Left lobe of liver (tissue), 2 donors: ENCODE measurements around the gene LIN7B. TPM values are rescaled to one million over a fixed set of nuclear protein-coding genes. Genes with fewer than 3 reads are reported as not detected.
"Not testable (repeated sequence)": the region's sequence is repeated elsewhere in the genome, so short reads cannot be mapped to it uniquely, and the experiment has no call there.

ENCODE experiments used
- ATAC-seq: fragments of 200-7000 bp; cut with Tn5 transposase; one replicate; pipeline ENCODE4 v1.9.1; 2020; ENCODE audit warnings: mild to moderate bottlenecking, moderate library complexity
- DNase-seq: peaks from one replicate; pipeline ENCODE4 v3.0.0-alpha.2; 2020; ENCODE audit warnings: low spot score
- total RNA-seq: library from RNA; stranded (reverse); gene quantifications from one replicate; pipeline ENCODE4 v1.2.1, GENCODE V29; 2021
- donor health status: DM: no; HTN: no; CAD: no; lungs with moderate emphysema.
- donor health status: DM: no; HTN: yes; CAD: no.

LIN7B gene
- total RNA-seq, 1 donor from 2014 or later, result 5.5 TPM

DNA sequence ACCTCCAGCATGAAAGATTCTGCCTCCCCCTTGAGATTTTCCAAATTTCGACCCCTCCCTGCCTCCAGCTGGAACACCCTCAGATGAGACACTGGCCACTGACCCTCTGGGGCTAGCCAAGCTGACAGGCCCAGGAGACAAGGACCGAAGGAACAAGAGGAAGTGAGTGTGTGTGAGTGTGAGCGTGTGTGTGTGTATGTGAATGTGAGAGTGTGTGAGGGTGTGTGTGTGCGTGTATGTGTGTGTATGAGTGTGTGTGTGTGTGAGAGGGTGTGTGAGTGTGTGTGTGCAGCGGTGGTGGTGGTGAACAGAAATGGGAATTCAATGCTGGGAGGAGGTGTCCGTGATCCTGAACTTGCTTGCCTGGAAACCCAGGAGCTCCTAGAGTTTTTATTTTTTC is 27.2 kb downstream of the LIN7B start:
- ATAC-seq, result no peak
- DNase-seq, result no peak

DNA sequence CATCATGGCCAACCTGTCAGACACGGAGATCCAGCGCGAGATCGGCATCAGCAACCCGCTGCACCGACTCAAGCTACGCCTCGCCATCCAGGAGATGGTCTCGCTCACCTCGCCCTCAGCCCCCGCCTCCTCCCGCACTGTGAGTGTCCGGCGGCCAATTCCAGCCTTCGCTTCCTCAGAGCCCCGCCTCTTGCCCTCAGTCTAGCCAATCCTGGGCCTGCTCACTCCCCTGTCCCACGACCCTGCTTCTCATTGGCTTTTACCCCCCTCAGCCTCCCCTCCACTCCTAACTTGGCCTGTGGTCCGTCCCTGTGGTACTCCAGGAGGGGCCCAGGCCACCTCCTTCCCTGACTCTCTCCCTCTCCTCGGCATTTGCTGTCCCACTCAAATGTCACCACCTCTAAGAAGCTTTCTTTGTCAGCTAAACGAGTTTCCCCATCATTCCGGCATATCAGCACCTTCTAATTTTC is 28.7 kb downstream of the LIN7B start:
- DNase-seq (no peak), ATAC-seq (peak; percentile 83)

GRCh38 chr19:49145573-49146407 is 31.6 kb downstream of the LIN7B start:
- DNase-seq (peak; percentile 77), ATAC-seq (peak; percentile 37)

DNA sequence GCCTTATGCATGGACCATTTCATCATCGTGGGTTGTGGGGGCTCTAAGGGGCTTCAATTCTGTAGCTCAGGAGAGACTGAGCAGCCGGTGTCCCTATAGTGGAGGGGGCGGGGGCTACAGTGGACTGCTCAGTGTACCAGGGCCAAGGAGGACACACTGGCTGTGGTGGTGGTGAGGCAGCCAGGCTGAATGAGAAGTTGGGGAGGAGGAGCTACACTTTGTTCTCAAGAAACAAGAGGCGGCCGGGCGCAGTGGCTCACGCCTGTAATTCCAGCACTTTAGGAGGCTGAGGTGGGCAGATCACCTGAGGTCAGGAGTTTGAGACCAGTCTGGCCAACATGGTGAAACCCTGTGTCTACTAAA is 32.2 kb downstream of the LIN7B start:
- not testable (repeated sequence) for ATAC-seq, DNase-seq

- no peak for DNase-seq
- no peak for ATAC-seq
Measured at GRCh38 chr19:49148044-49148682, 34.0 kb downstream of the LIN7B start.

DNA sequence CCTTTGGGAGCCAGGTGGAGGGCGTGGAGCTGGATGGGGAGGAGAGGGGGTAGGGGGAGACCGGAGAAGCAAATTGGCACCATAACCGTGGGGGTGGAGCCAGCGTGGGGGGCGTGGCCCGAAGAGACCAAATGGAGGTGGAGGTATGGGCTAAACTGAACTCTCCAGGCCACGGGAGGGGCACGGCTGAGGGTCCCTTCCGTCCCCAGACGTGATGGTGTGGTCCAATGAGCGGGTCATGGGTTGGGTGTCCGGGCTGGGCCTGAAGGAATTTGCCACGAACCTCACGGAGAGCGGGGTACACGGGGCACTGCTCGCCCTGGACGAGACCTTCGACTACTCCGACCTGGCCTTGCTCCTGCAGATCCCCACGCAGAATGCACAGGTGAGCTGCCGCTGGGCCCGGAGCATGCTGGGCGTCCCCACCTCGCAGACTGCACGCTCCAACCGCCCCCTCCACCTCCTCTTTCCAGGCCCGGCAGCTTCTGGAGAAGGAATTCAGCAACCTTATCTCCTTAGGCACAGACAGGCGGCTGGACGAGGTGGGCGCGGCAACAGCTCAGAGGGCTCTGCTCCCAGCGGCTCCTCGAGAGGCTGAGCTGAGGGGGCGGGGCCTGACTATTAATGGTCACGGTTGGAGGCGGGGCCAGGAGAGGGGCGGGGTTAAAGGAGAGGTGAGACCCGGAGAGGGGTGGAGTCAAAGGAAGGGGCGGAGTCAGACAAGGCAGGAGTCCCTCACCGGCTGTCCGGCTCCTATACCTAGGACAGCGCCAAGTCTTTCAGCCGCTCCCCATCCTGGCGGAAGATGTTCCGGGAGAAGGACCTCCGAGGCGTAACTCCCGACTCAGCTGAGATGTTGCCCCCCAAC is 34.8 kb downstream of the LIN7B start:
- ATAC-seq (peak; percentile 79), DNase-seq (peak; percentile 97)

GRCh38 chr19:49149652-49150105 is 35.5 kb downstream of the LIN7B start:
- peak; percentile 72 for DNase-seq
- ATAC-seq, result peak; percentile 32

- DNase-seq (peak; percentile 93), ATAC-seq (peak; percentile 84)
Measured at GRCh38 chr19:49150106-49150943, 36.2 kb downstream of the LIN7B start.

- ATAC-seq, result no peak
- no peak for DNase-seq
Measured at GRCh38 chr19:49150944-49151243, 36.7 kb downstream of the LIN7B start.

DNA sequence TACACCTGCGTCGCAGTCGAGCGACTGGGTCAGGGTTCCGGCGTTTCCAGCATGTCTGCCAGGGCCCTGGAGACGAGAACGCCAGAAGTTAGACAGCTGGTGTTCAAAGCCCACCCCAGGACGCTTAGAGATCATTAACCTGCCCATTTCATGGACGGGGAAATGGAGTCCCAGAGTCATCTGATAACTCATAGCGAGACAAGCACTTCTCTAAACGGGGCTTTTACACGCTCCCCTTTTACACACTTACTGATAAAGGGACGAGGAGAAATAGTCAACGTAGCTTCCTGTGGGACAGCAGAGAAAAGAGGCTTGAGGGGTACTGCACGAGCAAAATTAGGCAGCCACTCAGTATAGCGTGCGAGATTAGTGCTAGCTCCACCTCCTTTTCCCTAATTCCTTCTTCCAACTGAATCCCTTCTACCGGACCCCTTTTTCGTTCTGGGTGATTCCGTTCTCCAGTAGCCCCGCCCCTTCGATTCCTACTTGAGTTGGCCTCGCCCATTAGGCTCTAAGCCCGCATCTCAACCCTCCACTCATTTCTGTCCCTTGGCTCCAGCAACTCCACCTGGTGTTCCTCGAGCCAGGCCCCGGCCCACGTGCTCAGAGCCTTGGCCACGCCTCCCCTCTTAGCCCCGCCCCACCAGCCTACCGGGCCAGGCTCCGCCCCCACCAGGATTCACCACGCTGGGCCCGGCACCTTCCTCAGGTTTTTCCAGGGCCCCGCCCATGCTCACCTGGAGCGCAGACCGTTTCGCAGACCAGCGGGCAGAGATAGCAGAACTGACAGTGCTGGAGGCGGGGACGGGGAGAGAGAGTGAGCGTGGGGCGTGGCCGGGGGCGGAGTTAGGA is 37.3 kb downstream of the LIN7B start:
- ATAC-seq, result peak; percentile 18

GRCh38 chr19:49152119-49152550 is 38.0 kb downstream of the LIN7B start:
- ATAC-seq (no peak), DNase-seq (no peak)

More for the DNA sequence above, 37.3 kb downstream of the LIN7B start:
- peak; percentile 78 for DNase-seq

DNA sequence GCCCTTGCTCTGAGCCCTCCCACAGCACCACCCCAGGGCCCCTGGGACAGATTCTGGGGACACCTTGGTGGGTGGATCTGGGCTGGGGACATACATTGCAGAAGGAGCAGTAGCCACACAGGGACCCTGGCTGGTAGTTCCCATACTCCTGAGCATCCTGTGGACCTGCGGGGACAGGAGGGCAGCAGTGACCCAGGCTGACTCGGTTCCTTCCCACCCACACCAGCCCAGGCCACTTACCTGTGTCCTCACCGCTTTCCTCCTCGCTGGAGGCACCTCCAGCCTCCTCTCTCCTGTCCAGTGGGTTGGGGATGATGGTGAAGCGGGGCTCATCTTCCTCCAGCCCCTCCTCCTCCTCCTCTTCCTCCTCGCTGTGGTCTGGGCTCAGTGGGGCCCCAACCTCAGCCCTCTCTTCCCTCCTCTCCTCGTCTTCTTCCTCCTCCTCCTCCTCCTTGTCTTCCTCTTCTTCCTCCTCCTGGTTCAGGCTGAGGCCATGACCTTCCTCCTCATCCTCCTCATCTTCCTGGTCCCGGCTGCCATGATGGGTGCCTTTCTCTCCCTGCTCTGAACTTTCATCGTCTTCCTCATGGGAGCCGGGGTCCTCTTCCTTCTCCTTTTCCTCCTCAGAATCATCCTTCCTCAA is 39.1 kb downstream of the LIN7B start:
- no peak for ATAC-seq
- DNase-seq, result no peak

DNA sequence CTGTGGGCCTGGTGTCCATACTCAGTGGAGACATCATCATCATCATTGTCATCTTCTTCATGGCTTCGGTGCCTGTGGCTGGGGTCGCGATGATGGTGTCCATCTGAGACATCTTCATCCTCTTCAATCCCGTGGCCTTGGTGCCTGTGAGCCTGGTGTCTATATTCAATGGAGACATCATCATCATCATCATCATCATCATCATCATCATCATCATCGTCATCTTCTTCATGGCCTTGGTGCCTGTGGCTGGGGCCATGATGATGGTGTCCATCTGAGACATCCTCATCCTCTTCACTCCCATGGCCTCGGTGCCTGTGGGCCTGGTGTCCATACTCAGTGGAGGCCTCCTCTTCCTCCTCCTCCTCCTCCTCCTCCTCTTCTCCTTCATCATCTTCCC is 40.1 kb downstream of the LIN7B start:
- no peak for ATAC-seq
- no peak for DNase-seq

DNA sequence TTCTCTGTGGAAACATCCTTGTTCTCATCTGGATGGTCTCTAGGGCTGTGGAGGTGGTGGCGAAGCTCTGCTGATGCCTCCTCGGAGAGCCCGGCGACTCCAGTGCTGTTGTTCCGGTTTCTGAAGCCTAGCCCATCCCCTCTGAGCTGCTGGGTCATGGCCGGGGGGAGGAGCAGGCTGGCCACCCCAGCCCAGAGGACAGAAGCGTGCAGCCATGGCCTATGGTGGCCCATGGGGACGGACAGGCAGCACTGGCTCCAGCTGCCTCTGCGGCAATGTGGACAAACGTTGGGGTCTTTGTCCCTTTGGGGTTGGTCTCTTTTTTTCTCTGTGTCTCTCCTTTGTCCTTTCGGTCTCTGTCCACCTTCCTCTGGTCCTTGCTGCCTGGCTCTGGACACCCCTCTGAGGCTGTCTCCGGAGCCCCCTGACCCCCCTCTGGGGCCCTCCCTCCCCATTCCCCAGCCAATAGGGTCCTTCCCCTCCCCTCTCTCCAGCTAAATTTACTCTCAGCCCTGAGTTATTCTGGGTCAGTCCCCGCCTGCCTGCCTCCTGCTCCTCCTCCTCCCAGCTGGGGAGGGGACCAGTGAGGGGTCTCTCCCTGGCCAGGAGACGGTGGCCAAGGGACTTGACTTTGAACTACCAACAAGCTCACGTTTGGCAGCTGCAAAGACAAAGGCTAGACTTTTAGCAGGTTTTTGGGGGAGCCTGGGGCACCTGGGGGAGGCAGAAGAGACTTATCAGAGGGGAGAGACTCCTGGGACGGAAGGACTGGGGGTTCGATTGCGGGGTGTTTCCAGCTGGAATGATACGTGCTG is 41.0 kb downstream of the LIN7B start, which contains the start of gene HRC:
HRC (minus strand) TSS at position 392 of the 815 bp plus-strand sequence; CDS start at position 233, 159 bp downstream.
- no peak for ATAC-seq
- no peak for DNase-seq

- ATAC-seq, result no peak
Measured at GRCh38 chr19:49155820-49156346, 41.7 kb downstream of the LIN7B start.

GRCh38 chr19:49157445-49158224 is 43.5 kb downstream of the LIN7B start, which contains the start of gene TRPM4:
TSS of gene TRPM4 (plus strand) at chr19:49157792. CDS start at chr19:49157867, 75 bp downstream.
- ATAC-seq (peak; percentile 96), DNase-seq (peak; percentile 86)

More at GRCh38 chr19:49155820-49156346, 41.7 kb downstream of the LIN7B start:
- no peak for DNase-seq
